ENCODE data around the gene GHRHR. TPM values are rescaled to one million over a fixed set of nuclear protein-coding genes. Genes with fewer than 3 reads are reported as not detected.

Gene GHRHR
- total RNA-seq, 4 donors from 2014 or later, result not detected

- TF ChIP-seq POLR2A (IDR thresholded peaks at IDR 0.05), result no peak
- TF ChIP-seq EP300 (IDR thresholded peaks at IDR 0.05), result no peak
- TF ChIP-seq CTCF (IDR thresholded peaks at IDR 0.05), result no peak
- no peaks in the 10 kb centered on the region for H3K9me3 ChIP-seq
- H3K4me1 ChIP-seq, result peaks cover 0 to 94% (median 12%) of the 10 kb centered on the region in 4 donors
- H3K27me3 ChIP-seq, result no peaks in the 10 kb centered on the region
- 55 to 68% methylated on average over 7 of the region's 7 CpGs for WGBS, 2 donors
- H3K27ac ChIP-seq, result peak overlapping the region in 1 of 4 donors; percentile 65
- no peak for DNase-seq (ENCODE audit: low spot score in 2 of 2)
- H3K36me3 ChIP-seq, result no peaks in the 10 kb centered on the region
- peak overlapping the region in 1 of 4 donors; percentile 49 for H3K4me3 ChIP-seq
Observed at GRCh38 chr7:30916767-30917166, 47.0 kb upstream of the GHRHR start.

- H3K4me1 ChIP-seq, result peaks cover 0 to 88% (median 12%) of the 10 kb centered on the region in 4 donors
- H3K27me3 ChIP-seq, result no peaks in the 10 kb centered on the region
- peak overlapping the region in 1 of 4 donors; percentile 49 for H3K4me3 ChIP-seq
- H3K27ac ChIP-seq, result peak overlapping the region in 2 of 4 donors; percentile 52 to 65
- 58 to 66% methylated on average over 4 of the region's 4 CpGs for whole genome bisulfite sequencing, 2 donors
- H3K36me3 ChIP-seq, result peaks cover 0 to 2% (median 0%) of the 10 kb centered on the region in 3 donors
- no peak for TF ChIP-seq CTCF (IDR thresholded peaks at IDR 0.05)
- no peak for DNase-seq (ENCODE audit: low spot score in 2 of 2)
- no peaks in the 10 kb centered on the region for H3K9me3 ChIP-seq
Observed at GRCh38 chr7:30917216-30917893, 46.4 kb upstream of the GHRHR start.

GRCh38 chr7:30918676-30919075 is 45.1 kb upstream of the GHRHR start:
- Histone ChIP-seq H3K4me1 (peaks cover 0 to 76% (median 12%) of the 10 kb centered on the region in 4 donors), H3K27me3 (no peaks in the 10 kb centered on the region), H3K27ac (peak overlapping the region in 2 of 4 donors; percentile 71 to 72), H3K4me3 (no peak overlapping the region), H3K9me3 (no peaks in the 10 kb centered on the region), H3K36me3 (peaks cover 0 to 15% (median 0%) of the 10 kb centered on the region in 3 donors)
- TF ChIP-seq CTCF (IDR thresholded peaks at IDR 0.05) (no peak), EP300 (IDR thresholded peaks at IDR 0.05) (no peak), POLR2A (IDR thresholded peaks at IDR 0.05) (no peak)
- DNase-seq (ENCODE audit: low spot score in 2 of 2), result no peak
- 76 to 82% methylated on average over 4 of the region's 4 CpGs for whole genome bisulfite sequencing, 2 donors

GRCh38 chr7:30920021-30920583 is 43.7 kb upstream of the GHRHR start:
- DNase-seq (ENCODE audit: low spot score in 2 of 2), result peak in 1 of 2 donors; percentile 8
- 62 to 64% methylated on average over 11 of the region's 11 CpGs for WGBS, 2 donors
- Histone ChIP-seq H3K4me3 (no peak overlapping the region), H3K4me1 (peaks cover 0 to 63% (median 3%) of the 10 kb centered on the region in 4 donors), H3K36me3 (peaks cover 0 to 30% (median 0%) of the 10 kb centered on the region in 3 donors), H3K27me3 (no peaks in the 10 kb centered on the region), H3K27ac (peak overlapping the region in 2 of 4 donors; percentile 43 to 72), H3K9me3 (no peaks in the 10 kb centered on the region)
- TF ChIP-seq POLR2A (IDR thresholded peaks at IDR 0.05), result no peak
- TF ChIP-seq CTCF (IDR thresholded peaks at IDR 0.05), result no peak
- no peak for TF ChIP-seq EP300 (IDR thresholded peaks at IDR 0.05)
